ENCODE data around the gene ZNHIT1. TPM values are rescaled to one million over a fixed set of nuclear protein-coding genes. Genes with fewer than 3 reads are reported as not detected.

Gene ZNHIT1
- total RNA-seq, 1 donor from 2014 or later = 51.9 TPM

DNA sequence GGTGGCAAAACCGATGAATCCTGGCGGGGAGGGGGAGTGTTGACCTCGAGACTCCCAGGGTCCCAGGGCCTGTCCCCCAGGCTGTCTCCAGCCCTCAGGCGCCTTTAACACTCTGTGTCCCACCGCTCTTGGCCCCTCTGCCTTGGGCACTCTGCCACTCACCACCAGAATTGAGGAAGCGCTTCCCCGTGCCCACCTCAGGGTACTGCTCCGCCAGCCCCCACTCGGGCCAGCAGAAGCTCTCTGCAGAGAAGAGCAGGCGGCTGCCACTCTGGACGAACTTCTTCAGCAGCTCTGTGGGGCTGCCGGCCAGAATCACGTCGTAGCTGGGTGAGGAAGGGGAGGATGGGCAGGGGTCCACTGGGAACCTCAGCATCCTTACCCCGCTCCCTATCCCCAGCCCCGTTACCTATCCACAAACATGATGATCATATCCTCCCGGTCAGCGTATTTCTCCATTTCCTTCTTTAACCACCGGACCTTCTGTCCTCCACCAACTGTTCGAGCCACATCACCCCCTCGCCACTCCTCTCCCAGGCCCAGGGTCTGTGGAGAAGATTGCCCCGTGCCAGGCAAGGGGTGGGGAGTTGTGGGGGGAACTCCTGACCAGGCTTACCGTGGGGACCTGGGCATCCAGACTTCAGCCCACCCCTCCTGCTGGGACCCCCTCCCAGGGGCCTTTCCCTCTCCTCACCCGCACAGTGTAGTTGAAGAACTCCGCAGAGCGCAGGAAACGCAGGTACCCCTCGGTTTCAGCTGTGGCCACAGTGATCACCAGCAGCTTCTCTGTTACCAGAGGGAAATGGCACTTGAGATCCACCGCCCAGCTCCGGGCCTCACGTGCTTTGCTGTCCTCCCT is 1.7 kb upstream of the ZNHIT1 start:
- no peak for DNase-seq
- Histone ChIP-seq H3K27me3 (no peaks in the 10 kb centered on the region), H3K27ac (peak overlapping the region; percentile 88), H3K36me3 (peaks cover 34% of the 10 kb centered on the region), H3K4me1 (peaks cover 16% of the 10 kb centered on the region), H3K4me3 (peak overlapping the region; percentile 95), H3K9me3 (no peaks in the 10 kb centered on the region)
- TF ChIP-seq, protein P1, sequence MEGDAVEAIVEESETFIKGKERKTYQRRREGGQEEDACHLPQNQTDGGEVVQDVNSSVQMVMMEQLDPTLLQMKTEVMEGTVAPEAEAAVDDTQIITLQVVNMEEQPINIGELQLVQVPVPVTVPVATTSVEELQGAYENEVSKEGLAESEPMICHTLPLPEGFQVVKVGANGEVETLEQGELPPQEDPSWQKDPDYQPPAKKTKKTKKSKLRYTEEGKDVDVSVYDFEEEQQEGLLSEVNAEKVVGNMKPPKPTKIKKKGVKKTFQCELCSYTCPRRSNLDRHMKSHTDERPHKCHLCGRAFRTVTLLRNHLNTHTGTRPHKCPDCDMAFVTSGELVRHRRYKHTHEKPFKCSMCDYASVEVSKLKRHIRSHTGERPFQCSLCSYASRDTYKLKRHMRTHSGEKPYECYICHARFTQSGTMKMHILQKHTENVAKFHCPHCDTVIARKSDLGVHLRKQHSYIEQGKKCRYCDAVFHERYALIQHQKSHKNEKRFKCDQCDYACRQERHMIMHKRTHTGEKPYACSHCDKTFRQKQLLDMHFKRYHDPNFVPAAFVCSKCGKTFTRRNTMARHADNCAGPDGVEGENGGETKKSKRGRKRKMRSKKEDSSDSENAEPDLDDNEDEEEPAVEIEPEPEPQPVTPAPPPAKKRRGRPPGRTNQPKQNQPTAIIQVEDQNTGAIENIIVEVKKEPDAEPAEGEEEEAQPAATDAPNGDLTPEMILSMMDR (IDR thresholded peaks at IDR 0.05) = no peak
- intact Hi-C loops (cut with DNase I) = no loop called here
- ATAC-seq = peak; percentile 8

DNA sequence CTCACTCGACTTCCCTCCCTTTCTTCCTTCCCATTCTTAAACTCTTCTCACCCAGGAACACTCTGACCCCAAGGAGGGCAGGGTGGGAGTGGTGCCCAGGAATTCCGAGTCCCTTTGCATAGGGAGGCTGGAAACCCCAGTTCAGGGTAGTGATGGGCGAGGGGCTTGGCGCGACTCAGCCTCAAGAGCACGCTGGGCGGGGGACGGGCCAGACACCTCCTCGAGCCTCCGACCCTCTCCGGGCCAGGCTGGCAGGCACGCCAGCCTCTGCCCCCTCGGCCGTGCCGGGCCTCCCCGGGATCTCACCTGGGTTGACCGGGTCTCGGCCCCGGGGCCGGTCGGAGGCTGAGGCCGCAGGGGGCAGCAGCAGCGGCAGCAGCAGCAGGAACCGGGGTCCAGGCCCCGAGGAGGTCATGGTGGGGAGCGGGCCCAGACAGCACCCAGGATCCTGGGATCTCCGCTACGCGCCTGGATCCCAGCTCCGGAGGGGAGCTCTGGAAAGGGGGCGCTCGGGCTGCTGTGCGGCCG is 1.0 kb upstream of the ZNHIT1 start:
- peaks cover 34% of the 10 kb centered on the region for H3K36me3 ChIP-seq
- H3K4me3 ChIP-seq = peak overlapping the region; percentile 95
- TF ChIP-seq, protein P1 (IDR thresholded peaks at IDR 0.05) = no peak
- H3K27ac ChIP-seq = peak overlapping the region; percentile 88
- DNase-seq (no peak), ATAC-seq (no peak)
- intact Hi-C loops (cut with DNase I) = no loop called here
- H3K27me3 ChIP-seq = no peaks in the 10 kb centered on the region
- H3K9me3 ChIP-seq = no peaks in the 10 kb centered on the region
- peaks cover 16% of the 10 kb centered on the region for H3K4me1 ChIP-seq

DNA sequence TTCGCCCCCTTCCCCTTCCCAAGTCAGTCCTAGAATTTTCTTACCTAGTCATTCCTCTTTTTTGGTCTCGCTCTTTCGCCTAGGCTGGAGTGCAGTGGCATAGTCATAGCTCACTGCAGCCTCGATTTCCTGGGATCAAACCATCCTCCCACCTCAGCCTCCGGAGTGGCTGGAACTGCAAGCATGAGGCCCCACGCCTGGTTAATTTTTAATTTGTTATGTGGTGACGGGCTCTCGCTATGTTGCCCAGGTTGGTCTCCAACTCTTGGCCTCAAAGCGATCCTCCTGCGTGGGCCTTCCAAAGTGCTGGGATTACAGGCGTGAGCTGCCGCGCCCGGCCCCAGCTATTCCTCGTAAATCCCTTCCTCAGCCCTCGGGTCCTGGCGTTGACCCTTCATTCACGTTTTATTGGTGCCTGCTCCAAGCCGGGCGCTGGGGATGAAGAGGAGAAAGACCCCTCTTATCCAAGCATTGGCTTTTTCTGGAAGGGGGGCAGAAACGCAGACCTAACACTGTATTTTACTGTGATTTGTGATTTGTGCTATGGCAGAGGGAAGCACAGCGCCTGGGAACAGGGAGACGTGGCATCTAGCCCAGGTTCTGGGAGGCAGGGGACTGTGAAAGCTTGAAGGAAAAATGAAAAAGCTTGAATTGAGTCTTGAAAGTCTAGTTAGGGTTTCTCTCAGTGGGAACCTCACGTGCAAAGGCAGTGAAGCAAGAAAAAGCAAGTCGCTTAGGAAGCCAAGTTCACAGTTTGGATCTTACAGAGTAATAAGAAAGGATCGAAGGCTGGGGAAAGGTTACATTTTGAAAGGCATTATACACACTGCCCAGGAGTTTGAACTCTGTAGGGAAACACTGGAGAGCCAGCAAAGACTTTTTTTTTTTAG is 516 bp downstream of the ZNHIT1 start:
- peaks cover 16% of the 10 kb centered on the region for H3K4me1 ChIP-seq
- H3K27me3 ChIP-seq = no peaks in the 10 kb centered on the region
- H3K4me3 ChIP-seq = peak overlapping the region; percentile 95
- DNase-seq (no peak), ATAC-seq (no peak)
- H3K27ac ChIP-seq = peak overlapping the region; percentile 88
- TF ChIP-seq, protein P1 (IDR thresholded peaks at IDR 0.05) = no peak
- H3K9me3 ChIP-seq = no peaks in the 10 kb centered on the region
- intact Hi-C loops (cut with DNase I) = no loop called here
- peaks cover 38% of the 10 kb centered on the region for H3K36me3 ChIP-seq

DNA sequence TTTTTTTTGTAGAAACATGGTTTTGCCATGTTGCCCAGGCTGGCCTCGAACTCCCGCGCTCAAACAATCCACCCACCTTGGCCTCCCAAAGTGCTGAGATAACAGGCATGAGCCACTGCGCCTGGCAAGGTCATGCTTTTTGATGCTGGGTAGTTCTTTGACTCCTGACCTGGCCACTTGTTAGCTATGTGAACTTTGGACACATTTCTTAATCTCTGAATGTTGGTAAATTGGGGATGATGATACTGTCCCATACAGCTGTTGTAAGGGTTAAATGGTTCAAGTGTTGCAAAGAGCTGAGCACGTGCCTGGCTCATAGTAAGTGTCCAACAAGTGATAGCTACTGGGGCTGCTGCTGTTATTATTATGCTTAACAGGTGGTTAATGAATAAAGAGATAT is 2.3 kb downstream of the ZNHIT1 start:
- ATAC-seq (no peak), DNase-seq (no peak)
- H3K27me3 ChIP-seq = no peaks in the 10 kb centered on the region
- intact Hi-C loops (cut with DNase I) = no loop called here
- H3K36me3 ChIP-seq = peaks cover 39% of the 10 kb centered on the region
- H3K9me3 ChIP-seq = no peaks in the 10 kb centered on the region
- TF ChIP-seq, protein P1 (IDR thresholded peaks at IDR 0.05) = no peak
- H3K4me3 ChIP-seq = no peak overlapping the region
- H3K4me1 ChIP-seq = peaks cover 16% of the 10 kb centered on the region
- no peak overlapping the region for H3K27ac ChIP-seq

DNA sequence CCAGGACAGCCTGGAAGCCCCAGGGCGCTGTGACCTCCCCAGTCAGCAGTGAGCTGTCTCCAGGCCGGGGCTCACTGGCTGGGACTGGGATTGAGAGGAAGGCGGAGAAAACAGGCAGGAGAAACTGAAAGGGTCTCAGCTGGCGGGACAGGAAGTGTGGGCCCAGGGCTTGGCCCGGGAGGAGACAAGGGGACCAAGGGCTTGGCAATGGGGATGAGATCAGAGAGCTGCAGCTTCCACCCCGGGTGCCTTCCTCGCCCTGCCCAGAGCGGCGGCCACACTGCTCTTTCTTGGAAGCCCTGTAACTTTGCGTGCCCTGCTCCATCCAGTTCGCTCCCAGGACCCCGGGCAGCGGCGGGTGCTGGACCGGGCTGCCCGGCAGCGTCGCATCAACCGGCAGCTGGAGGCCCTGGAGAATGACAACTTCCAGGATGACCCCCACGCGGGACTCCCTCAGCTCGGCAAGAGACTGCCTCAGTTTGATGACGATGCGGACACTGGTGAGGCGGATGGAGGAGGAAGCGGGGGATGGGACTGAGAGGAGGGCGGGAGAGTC is 4.4 kb downstream of the ZNHIT1 start:
- Histone ChIP-seq H3K27me3 (no peaks in the 10 kb centered on the region), H3K9me3 (no peaks in the 10 kb centered on the region), H3K36me3 (peaks cover 51% of the 10 kb centered on the region), H3K4me1 (peaks cover 7% of the 10 kb centered on the region), H3K27ac (no peak overlapping the region), H3K4me3 (no peak overlapping the region)
- ATAC-seq (no peak), DNase-seq (no peak)
- intact Hi-C loops (cut with DNase I) = no loop called here
- TF ChIP-seq, protein P1 (IDR thresholded peaks at IDR 0.05) = no peak
